Activated naive CD8-positive, alpha-beta T cell treated with anti-CD3 and anti-CD28 coated beads, Interleukin-2, amount 10 ng/mL, durations not matched to agents 7 days and 5 days (primary cell): ENCODE results near the gene KCNA2. TPM values are rescaled to one million over a fixed set of nuclear protein-coding genes. Genes with fewer than 3 reads are reported as not detected.

ENCODE experiments used
- ATAC-seq: fragments of 150-1000 bp; cut with Tn5 transposase; one replicate; pipeline ENCODE4 v1.10.0; 2021; ENCODE audit warnings: low read depth, moderate library complexity
- POLR2A ChIA-PET: fragments of 350-600 bp; sonication (Branson Sonifier 250); formaldehyde crosslinking; loops from one replicate; lab custom pipeline; 2021; ENCODE audit warnings: antibody characterized with exemption; lab: Charles Lee
- DNase-seq: peaks from one replicate; pipeline ENCODE4 v3.0.0; 2021
- H3K27ac Mint-ChIP-seq: one replicate; pipeline ENCODE4 v1.8.0; 2022; ENCODE audit warnings: mild to moderate bottlenecking, mixed read lengths
- H3K27me3 Mint-ChIP-seq: one replicate; pipeline ENCODE4 v1.8.0; 2022; ENCODE audit warnings: mild to moderate bottlenecking, moderate library complexity, mixed read lengths
- H3K36me3 Mint-ChIP-seq: one replicate; pipeline ENCODE4 v1.8.0; 2021; ENCODE audit warnings: mild to moderate bottlenecking, mixed read lengths
- H3K4me1 Mint-ChIP-seq: one replicate; pipeline ENCODE4 v1.8.0; 2021; ENCODE audit warnings: mixed read lengths
- H3K4me3 Mint-ChIP-seq: one replicate; pipeline ENCODE4 v1.8.0; 2022; ENCODE audit warnings: mild to moderate bottlenecking, moderate library complexity, mixed read lengths
- H3K9me3 Mint-ChIP-seq: one replicate; pipeline ENCODE4 v1.8.0; 2021; ENCODE audit warnings: mixed read lengths
- total RNA-seq, 2 experiments: library from RNA; stranded (reverse); gene quantifications; one replicate each; pipeline ENCODE4 v1.2.3, GENCODE V29; 2021

The KCNA2 gene
- 1 to 10 TPM; 1.1 to 1.6 TPM for total RNA-seq

- peaks cover 53% of the 10 kb centered on the region for H3K27me3 Mint-ChIP-seq
- H3K9me3 Mint-ChIP-seq, result no peaks in the 10 kb centered on the region
- H3K36me3 Mint-ChIP-seq, result no peaks in the 10 kb centered on the region
- DNase-seq, result peak; percentile 42
- POLR2A ChIA-PET, result interaction anchor here (0.6 kb wide), 1 partner anchor 95 kb away, joined by 4 read pairs; no protein-coding TSS in a partner anchor
- H3K4me3 Mint-ChIP-seq, result peak within 1 kb of the TSS; percentile 79
- H3K4me1 Mint-ChIP-seq, result peaks cover 20% of the 10 kb centered on the region
- no peak within 1 kb of the TSS for H3K27ac Mint-ChIP-seq
- peak; percentile 25 for ATAC-seq
These were observed at the start of gene KCNA2 for GRCh38 chr1:110605901-110606656. Gene KCNA2, minus strand, starts transcription at chr1:110606358. Its CDS starts 1,576 bp downstream, at chr1:110604782.

DNA sequence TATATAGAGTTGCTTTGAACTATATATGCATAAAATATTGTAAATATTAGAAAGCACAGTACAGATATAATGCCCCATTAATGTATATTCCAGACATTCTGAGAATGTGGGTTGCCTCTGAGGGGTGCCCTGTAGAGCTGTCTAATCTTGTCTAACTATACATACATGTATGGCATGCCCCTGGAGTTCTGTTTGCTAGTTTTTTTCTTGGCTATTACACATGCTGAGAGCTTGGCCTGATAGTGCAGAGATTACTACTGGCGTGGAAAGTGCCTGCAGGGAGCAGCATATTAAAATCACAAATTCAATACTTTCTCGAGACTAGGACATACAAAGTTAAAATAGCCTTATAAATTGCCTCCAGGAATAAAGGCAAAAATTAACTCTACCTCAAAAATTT is 44.5 kb upstream of the KCNA2 start:
- ATAC-seq, result no peak
- no peak overlapping the region for H3K27ac Mint-ChIP-seq
- POLR2A ChIA-PET, result interaction anchor here (3.9 kb wide), 1 partner anchor 18 kb away, joined by 17 read pairs; no protein-coding TSS in a partner anchor

DNA sequence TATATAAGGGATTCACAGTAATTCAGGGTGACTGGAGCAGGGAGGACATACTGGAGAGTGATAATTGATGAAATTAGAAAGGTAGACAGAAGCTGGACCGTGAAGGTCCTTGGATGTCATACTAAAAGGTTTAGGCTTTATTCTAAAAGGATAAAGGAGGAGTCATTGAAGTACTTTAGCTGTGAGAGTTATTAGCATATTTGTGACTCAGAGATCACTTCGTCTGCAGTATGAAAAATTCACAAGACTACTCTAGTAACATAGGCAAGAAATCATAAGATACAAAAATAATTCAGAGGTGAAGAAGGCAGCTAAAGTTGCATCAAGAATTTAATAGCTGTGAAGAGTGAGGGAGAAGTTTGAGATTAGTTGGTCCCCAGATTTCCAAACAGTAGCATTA is 42.3 kb upstream of the KCNA2 start:
- POLR2A ChIA-PET, result interaction anchor here (0.8 to 6.5 kb wide), 8 partner anchors 9 to 25 kb away, joined by 3 to 76 read pairs (median 12); partner anchors contain the start of gene KCNA3
- no peak for ATAC-seq
- peaks cover 11% of the 10 kb centered on the region for H3K36me3 Mint-ChIP-seq

More for the DNA sequence above, 44.5 kb upstream of the KCNA2 start:
- Mint-ChIP-seq H3K36me3 (peaks cover 13% of the 10 kb centered on the region), H3K4me1 (peaks cover 16% of the 10 kb centered on the region), H3K4me3 (no peak overlapping the region), H3K27me3 (no peaks in the 10 kb centered on the region), H3K9me3 (no peaks in the 10 kb centered on the region)
- DNase-seq, result no peak

GRCh38 chr1:110647254-110647891 is 41.2 kb upstream of the KCNA2 start:
- H3K4me3 Mint-ChIP-seq, result no peak overlapping the region
- DNase-seq, result no peak
- H3K9me3 Mint-ChIP-seq, result no peaks in the 10 kb centered on the region

More for the DNA sequence above, 42.3 kb upstream of the KCNA2 start:
- H3K4me1 Mint-ChIP-seq, result peaks cover 23% of the 10 kb centered on the region
- H3K4me3 Mint-ChIP-seq, result no peak overlapping the region
- H3K27me3 Mint-ChIP-seq, result no peaks in the 10 kb centered on the region
- H3K27ac Mint-ChIP-seq, result no peak overlapping the region
- DNase-seq, result no peak
- H3K9me3 Mint-ChIP-seq, result no peaks in the 10 kb centered on the region

GRCh38 chr1:110645821-110646735 is 39.9 kb upstream of the KCNA2 start:
- Mint-ChIP-seq H3K36me3 (peaks cover 13% of the 10 kb centered on the region), H3K4me3 (peak overlapping the region; percentile 6), H3K27me3 (no peaks in the 10 kb centered on the region), H3K9me3 (peaks cover 3% of the 10 kb centered on the region), H3K27ac (peak overlapping the region; percentile 43), H3K4me1 (peaks cover 38% of the 10 kb centered on the region)
- no peak for DNase-seq
- POLR2A ChIA-PET, result interaction anchor here (1.0 to 6.5 kb wide), 6 partner anchors 10 to 308 kb away, joined by 3 to 76 read pairs (median 13); partner anchors contain the start of gene KCNA3
- no peak for ATAC-seq

More at GRCh38 chr1:110647254-110647891, 41.2 kb upstream of the KCNA2 start:
- peak; percentile 76 for ATAC-seq
- peaks cover 9% of the 10 kb centered on the region for H3K36me3 Mint-ChIP-seq
- H3K4me1 Mint-ChIP-seq, result peaks cover 29% of the 10 kb centered on the region
- POLR2A ChIA-PET, result interaction anchor here (0.7 to 6.5 kb wide), 12 partner anchors 8 to 309 kb away, joined by 3 to 76 read pairs (median 5); partner anchors contain the start of gene KCNA3
- no peaks in the 10 kb centered on the region for H3K27me3 Mint-ChIP-seq
- no peak overlapping the region for H3K27ac Mint-ChIP-seq

DNA sequence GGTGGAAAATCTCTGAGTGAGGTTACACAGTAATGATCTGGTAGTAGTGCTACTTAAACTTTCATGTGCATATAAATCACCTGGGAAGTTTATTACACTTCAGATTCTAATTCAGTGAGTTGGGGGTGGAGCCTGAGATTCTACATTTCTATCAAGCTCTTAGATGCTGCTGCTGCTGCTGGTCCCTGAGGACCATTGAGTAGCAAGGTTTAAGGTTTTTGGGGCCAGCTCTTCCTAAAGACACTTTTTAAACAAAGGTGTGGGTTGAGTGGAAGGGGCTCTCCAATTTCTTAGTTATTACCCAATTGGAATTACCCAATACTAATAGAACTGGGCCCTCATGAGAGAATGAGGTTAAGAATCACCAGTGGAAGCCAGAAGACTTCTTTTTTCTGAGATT is 39.1 kb upstream of the KCNA2 start:
- no peak for DNase-seq
- H3K4me1 Mint-ChIP-seq, result peaks cover 39% of the 10 kb centered on the region
- POLR2A ChIA-PET, result interaction anchor here (1.3 to 6.5 kb wide), 3 partner anchors 9 to 28 kb away, joined by 4 to 76 read pairs (median 70); partner anchors contain the start of gene KCNA3
- no peak overlapping the region for H3K4me3 Mint-ChIP-seq
- peaks cover 14% of the 10 kb centered on the region for H3K36me3 Mint-ChIP-seq
- H3K27me3 Mint-ChIP-seq, result no peaks in the 10 kb centered on the region
- no peak overlapping the region for H3K27ac Mint-ChIP-seq
- H3K9me3 Mint-ChIP-seq, result peaks cover 6% of the 10 kb centered on the region
- ATAC-seq, result no peak

DNA sequence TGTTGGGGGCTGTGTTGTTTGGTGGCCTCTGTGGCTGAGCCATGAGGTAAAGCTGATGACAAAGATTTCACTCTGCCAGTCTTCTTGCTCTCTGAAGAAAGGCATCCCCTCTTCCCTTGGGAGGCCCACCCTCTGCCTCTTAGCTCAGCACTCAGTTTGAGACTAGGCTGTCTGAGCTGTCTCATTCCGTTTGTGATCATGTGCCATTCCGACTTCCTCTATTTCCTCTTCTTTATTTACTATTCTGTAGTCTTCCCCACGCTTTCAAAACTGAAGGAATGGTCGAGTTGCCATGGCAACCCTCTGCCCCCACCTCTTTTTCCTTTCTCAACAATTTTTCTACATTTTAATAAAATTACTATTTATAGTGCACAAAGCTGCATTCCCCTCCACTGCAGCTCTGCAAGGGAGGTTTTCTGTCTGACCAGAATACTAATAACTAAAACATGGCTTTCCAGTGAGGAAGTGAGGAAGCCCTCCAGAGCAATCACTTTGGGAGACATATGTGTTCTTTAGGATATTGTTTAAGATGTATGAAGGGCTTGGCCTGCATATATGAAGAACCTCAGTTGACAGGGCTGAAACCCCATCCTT is 37.8 kb upstream of the KCNA2 start:
- no peak overlapping the region for H3K27ac Mint-ChIP-seq

DNA sequence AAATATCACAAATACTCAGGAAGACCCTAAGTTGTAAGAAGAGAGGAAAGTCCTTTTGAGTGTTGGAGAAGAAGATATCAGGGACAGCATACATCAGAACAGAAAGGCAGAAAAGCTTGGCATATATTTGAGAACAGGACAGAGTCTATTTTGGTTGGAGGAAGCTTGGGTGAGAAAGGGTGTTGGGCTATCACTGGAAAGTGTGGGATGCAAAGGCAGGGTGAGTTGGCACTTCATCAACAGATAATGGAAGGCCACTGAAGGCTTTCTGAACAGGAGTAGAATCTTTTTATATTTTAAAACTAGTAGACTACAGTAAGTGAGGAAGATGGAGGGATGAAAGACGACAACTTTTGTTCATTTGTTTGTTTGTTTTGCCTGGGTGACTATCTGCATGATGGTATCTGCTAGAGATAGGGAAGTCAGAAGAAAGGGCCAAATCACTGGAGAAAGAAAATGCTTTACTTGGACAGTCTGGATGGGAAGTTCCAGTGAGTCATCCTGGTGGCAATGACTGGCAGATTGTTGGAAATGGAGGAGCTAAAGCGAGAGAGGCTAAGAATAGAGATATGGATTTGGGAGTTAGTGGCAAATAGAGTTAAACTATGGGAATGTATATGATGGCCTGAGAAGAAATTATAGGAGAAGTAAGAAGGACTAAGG is 33.7 kb upstream of the KCNA2 start:
- peaks cover 20% of the 10 kb centered on the region for H3K36me3 Mint-ChIP-seq
- peak overlapping the region; percentile 54 for H3K27ac Mint-ChIP-seq
- H3K27me3 Mint-ChIP-seq, result no peaks in the 10 kb centered on the region
- DNase-seq (no peak), ATAC-seq (no peak)
- POLR2A ChIA-PET, result interaction anchor here (1.2 kb wide), 2 partner anchors 8 to 236 kb away, joined by 3 read pairs; no protein-coding TSS in a partner anchor
- H3K4me3 Mint-ChIP-seq, result no peak overlapping the region
- H3K9me3 Mint-ChIP-seq, result peaks cover 8% of the 10 kb centered on the region
- H3K4me1 Mint-ChIP-seq, result peaks cover 71% of the 10 kb centered on the region

More for the DNA sequence above, 37.8 kb upstream of the KCNA2 start:
- no peak overlapping the region for H3K4me3 Mint-ChIP-seq
- peaks cover 8% of the 10 kb centered on the region for H3K9me3 Mint-ChIP-seq
- H3K27me3 Mint-ChIP-seq, result no peaks in the 10 kb centered on the region
- peaks cover 22% of the 10 kb centered on the region for H3K36me3 Mint-ChIP-seq
- DNase-seq, result no peak
- POLR2A ChIA-PET, result interaction anchor here (6.5 kb wide), 2 partner anchors 8 to 29 kb away, joined by 70 to 76 read pairs; partner anchors contain the start of gene KCNA3
- H3K4me1 Mint-ChIP-seq, result peaks cover 49% of the 10 kb centered on the region
- no peak for ATAC-seq

- peaks cover 20% of the 10 kb centered on the region for H3K36me3 Mint-ChIP-seq
- POLR2A ChIA-PET, result interaction anchor here (0.7 to 5.7 kb wide), 3 partner anchors 8 to 111 kb away, joined by 3 to 76 read pairs (median 68); partner anchors contain the start of gene KCNA3
- peaks cover 76% of the 10 kb centered on the region for H3K4me1 Mint-ChIP-seq
- ATAC-seq (no peak), DNase-seq (no peak)
- H3K4me3 Mint-ChIP-seq, result no peak overlapping the region
- H3K9me3 Mint-ChIP-seq, result peaks cover 8% of the 10 kb centered on the region
- H3K27ac Mint-ChIP-seq, result peak overlapping the region; percentile 73
- no peaks in the 10 kb centered on the region for H3K27me3 Mint-ChIP-seq
These were observed 32.4 kb upstream of the KCNA2 start for GRCh38 chr1:110638556-110638955.

DNA sequence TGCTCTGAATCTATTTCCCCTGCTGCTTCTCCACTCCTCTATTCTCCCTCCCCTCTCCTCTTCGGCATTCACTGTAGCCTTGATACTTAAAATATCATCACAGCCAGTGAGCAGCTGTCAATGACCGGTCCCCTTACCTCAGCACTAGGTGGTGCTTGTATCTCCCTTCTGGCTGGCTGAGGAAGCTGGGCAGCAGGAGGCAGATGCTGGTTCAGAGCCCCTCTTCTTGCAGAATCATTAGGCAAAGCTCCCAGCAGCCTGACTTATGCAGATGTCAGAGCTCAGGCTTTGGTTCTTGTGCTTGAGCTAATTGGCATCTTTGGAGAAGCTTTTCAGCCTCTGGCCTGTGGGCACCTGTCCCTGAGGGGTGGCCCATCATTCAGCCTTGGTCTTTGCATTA is 31.9 kb upstream of the KCNA2 start:
- Mint-ChIP-seq H3K27ac (peak overlapping the region; percentile 73), H3K27me3 (no peaks in the 10 kb centered on the region), H3K4me1 (peaks cover 79% of the 10 kb centered on the region), H3K36me3 (peaks cover 19% of the 10 kb centered on the region), H3K4me3 (peak overlapping the region; percentile 4), H3K9me3 (peaks cover 8% of the 10 kb centered on the region)
- POLR2A ChIA-PET, result interaction anchor here (0.7 to 5.7 kb wide), 5 partner anchors 9 to 237 kb away, joined by 3 to 76 read pairs (median 4); partner anchors contain the start of gene KCNA3
- no peak for ATAC-seq
- no peak for DNase-seq

DNA sequence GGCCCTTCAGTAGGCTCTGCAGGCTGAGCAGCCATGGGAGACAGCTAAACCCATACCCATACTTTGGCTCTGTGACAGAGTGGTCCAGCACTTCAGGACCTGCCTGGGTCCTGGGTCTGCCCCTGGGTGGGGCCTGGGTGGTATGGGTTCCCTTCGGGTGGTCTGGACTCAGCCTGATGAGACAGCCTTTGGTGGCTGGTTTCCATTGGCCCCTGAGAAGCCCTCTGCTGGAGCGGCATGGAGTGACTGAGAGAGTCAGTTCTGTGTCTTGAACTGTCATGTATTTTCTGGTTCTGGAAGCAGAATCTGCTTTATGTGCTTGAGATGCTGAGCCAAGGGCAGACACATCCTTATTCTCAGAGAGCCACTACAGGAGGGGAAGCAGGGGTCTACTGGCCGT is 31.3 kb upstream of the KCNA2 start:
- Mint-ChIP-seq H3K4me3 (no peak overlapping the region), H3K4me1 (peaks cover 75% of the 10 kb centered on the region)
- ATAC-seq, result no peak

More for the DNA sequence above, 31.3 kb upstream of the KCNA2 start:
- H3K27ac Mint-ChIP-seq, result peak overlapping the region; percentile 73
- POLR2A ChIA-PET, result interaction anchor here (1.1 to 5.7 kb wide), 5 partner anchors 10 to 238 kb away, joined by 3 to 76 read pairs (median 4); partner anchors contain the start of gene KCNA3
- no peaks in the 10 kb centered on the region for H3K27me3 Mint-ChIP-seq
- H3K9me3 Mint-ChIP-seq, result peaks cover 8% of the 10 kb centered on the region
- DNase-seq, result no peak
- peaks cover 17% of the 10 kb centered on the region for H3K36me3 Mint-ChIP-seq
